ENCODE measurements around the gene PRRT1.
"Not testable (repeated sequence)": the region's sequence is repeated elsewhere in the genome, so short reads cannot be mapped to it uniquely, and the experiment has no call there.

DNA sequence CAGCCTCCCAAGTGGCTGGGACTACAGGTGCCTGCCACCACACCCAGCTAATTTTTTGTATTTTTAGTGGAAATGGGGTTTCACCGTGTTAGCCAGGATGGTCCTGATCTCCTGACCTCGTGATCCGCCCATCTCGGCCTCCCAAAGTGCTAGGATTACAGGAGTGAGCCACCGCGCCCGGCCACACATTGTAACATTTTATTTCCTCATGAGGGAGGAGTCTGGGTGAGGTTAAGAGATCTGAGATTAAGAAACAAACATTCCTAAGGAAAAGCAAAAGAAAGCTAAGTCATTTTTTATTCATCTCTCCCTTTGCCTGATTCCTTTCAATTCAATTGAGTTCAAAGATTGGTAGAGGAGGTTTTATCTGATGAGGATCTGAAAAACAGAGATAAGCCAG, 7.5 kb downstream of the PRRT1 start:
- TF ChIP-seq, protein P1, sequence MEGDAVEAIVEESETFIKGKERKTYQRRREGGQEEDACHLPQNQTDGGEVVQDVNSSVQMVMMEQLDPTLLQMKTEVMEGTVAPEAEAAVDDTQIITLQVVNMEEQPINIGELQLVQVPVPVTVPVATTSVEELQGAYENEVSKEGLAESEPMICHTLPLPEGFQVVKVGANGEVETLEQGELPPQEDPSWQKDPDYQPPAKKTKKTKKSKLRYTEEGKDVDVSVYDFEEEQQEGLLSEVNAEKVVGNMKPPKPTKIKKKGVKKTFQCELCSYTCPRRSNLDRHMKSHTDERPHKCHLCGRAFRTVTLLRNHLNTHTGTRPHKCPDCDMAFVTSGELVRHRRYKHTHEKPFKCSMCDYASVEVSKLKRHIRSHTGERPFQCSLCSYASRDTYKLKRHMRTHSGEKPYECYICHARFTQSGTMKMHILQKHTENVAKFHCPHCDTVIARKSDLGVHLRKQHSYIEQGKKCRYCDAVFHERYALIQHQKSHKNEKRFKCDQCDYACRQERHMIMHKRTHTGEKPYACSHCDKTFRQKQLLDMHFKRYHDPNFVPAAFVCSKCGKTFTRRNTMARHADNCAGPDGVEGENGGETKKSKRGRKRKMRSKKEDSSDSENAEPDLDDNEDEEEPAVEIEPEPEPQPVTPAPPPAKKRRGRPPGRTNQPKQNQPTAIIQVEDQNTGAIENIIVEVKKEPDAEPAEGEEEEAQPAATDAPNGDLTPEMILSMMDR (IDR thresholded peaks at IDR 0.05): not testable (repeated sequence)
- not testable (repeated sequence) for TF ChIP-seq POLR2A (IDR thresholded peaks at IDR 0.05)
